Uterus (tissue), 4 donors: ENCODE measurements around the gene ATP10A. TPM values are rescaled to one million over a fixed set of nuclear protein-coding genes. Genes with fewer than 3 reads are reported as not detected.

Experiments used
- DNase-seq, 2 donors: peaks; one replicate each; pipeline ENCODE4 v3.0.0-alpha.2; 2019 to 2020
- H3K27ac ChIP-seq, 2 donors: fragments of 200-600 bp; sonication (generic); 1 replicate in 1 of 2; 2 replicates in 1 of 2; pipeline ENCODE4 v1.5.1; 2016 to 2018
- H3K27me3 ChIP-seq, 2 donors: fragments of 200-600 bp; sonication (generic); one replicate each; pipeline ENCODE4 v1.5.1; 2018 to 2019; ENCODE audit warnings: control low read depth in 1 of 2
- H3K36me3 ChIP-seq, 2 donors: fragments of 200-600 bp; sonication (generic); one replicate each; pipeline ENCODE4 v1.5.1; 2019; ENCODE audit warnings: control low read depth in 1 of 2
- H3K4me1 ChIP-seq, 2 donors: fragments of 200-600 bp; sonication (generic); one replicate each; pipeline ENCODE4 v1.5.1; 2018 to 2019; ENCODE audit warnings: control low read depth in 1 of 2
- H3K4me3 ChIP-seq, 2 donors: fragments of 200-600 bp; sonication (generic); 1 replicate in 1 of 2; 2 replicates in 1 of 2; pipeline ENCODE4 v1.5.1; 2018 to 2019; ENCODE audit warnings: mild to moderate bottlenecking in 1 of 2
- H3K9me3 ChIP-seq, 2 donors: fragments of 200-600 bp; sonication (generic); one replicate each; pipeline ENCODE4 v1.5.1; 2019; ENCODE audit warnings: control low read depth in 1 of 2
- POLR2A ChIP-seq, 2 donors: fragments of 450-650 bp; IDR thresholded peaks; one replicate each; pipeline ENCODE4 v1.6.1; 2016; ENCODE audit warnings: antibody characterized with exemption in 2 of 2, mild to moderate bottlenecking in 1 of 2, moderate library complexity in 1 of 2
- intact Hi-C: fragments of 100-400 bp; cut with DNase I; formaldehyde crosslinking; loops from one replicate; pipeline ENCODE4 v1.15.1; 2023; ENCODE audit warnings: low total_unique reads
- total RNA-seq, 4 donors: library from RNA; depleted of rRNA in 3 of 4; stranded (reverse); fragments of >200 nt in 3 of 4; gene quantifications; one replicate each; pipeline versions ENCODE4 v1.1.0 to v1.2.4, GENCODE V29; 2014 to 2023
- TF ChIP-seq, protein P1 (sequence below), 4 experiments: fragments of 200-600 bp in 2 of 4; fragments of 450-650 bp in 2 of 4; sonication (generic) in 2 of 4; IDR thresholded peaks; one replicate each; pipeline ENCODE4 v1.5.1; 2016 to 2019; ENCODE audit warnings: antibody characterized with exemption in 4 of 4, mild to moderate bottlenecking in 2 of 4, moderate library complexity in 1 of 4
- donor health status: DM: yes; HTN: yes; CAD: no.

ATP10A gene
- total RNA-seq, 4 donors from 2014 or later = 0.29 to 3.8 (median 2.5) TPM

DNA sequence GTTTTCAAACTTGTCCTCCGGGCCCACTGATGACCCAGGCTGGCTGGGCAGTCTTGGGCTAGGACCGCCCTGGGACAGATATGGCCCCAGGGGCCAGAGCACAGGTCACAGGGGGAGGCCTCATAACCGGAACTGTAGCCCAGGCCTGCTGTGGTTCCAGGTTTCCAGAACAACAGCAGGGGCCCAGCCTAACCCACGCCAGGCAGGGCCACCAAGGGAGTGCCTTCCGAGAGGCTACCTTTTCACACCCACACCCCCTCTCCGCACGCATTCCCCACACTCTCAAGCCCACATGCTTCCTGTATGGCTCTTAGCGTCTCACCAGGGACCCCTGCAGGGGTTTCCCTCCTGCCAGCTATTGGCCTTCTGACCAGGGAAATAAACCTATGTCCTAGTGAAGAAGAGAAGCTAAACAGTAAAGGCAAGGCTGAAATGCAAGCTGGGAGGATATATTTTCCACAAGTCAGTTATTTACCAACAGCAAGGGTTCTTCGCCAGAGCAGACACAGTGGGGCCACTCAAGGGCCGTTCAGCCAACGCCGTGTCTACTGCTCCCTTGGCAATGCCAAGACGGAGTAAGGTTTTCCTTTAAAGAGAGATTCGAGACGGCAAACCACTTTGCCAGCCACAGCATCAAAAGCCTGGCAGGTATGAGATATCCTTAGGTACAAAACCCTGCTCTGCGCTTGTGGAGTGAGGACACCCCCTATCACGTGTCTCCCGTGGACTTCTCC, 135.1 kb downstream of the ATP10A start:
- intact Hi-C loops = no loop called here
- Histone ChIP-seq H3K4me1 (no peaks in the 10 kb centered on the region), H3K27me3 (no peaks in the 10 kb centered on the region), H3K4me3 (no peak overlapping the region), H3K9me3 (no peaks in the 10 kb centered on the region), H3K27ac (no peak overlapping the region), H3K36me3 (no peaks in the 10 kb centered on the region)
- no peak for DNase-seq
- TF ChIP-seq, protein P1, sequence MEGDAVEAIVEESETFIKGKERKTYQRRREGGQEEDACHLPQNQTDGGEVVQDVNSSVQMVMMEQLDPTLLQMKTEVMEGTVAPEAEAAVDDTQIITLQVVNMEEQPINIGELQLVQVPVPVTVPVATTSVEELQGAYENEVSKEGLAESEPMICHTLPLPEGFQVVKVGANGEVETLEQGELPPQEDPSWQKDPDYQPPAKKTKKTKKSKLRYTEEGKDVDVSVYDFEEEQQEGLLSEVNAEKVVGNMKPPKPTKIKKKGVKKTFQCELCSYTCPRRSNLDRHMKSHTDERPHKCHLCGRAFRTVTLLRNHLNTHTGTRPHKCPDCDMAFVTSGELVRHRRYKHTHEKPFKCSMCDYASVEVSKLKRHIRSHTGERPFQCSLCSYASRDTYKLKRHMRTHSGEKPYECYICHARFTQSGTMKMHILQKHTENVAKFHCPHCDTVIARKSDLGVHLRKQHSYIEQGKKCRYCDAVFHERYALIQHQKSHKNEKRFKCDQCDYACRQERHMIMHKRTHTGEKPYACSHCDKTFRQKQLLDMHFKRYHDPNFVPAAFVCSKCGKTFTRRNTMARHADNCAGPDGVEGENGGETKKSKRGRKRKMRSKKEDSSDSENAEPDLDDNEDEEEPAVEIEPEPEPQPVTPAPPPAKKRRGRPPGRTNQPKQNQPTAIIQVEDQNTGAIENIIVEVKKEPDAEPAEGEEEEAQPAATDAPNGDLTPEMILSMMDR (IDR thresholded peaks at IDR 0.05) = no peak
- TF ChIP-seq POLR2A (IDR thresholded peaks at IDR 0.05) = no peak

- no peak for TF ChIP-seq POLR2A (IDR thresholded peaks at IDR 0.05)
- TF ChIP-seq, protein P1 (IDR thresholded peaks at IDR 0.05) = no peak
- DNase-seq = no peak
- no peaks in the 10 kb centered on the region for H3K27me3 ChIP-seq
- no peaks in the 10 kb centered on the region for H3K4me1 ChIP-seq
- H3K36me3 ChIP-seq = no peaks in the 10 kb centered on the region
- no peak overlapping the region for H3K4me3 ChIP-seq
- no peak overlapping the region for H3K27ac ChIP-seq
- H3K9me3 ChIP-seq = no peaks in the 10 kb centered on the region
- intact Hi-C loops = no loop called here
These were observed 136.0 kb downstream of the ATP10A start for GRCh38 chr15:25727116-25727515.

GRCh38 chr15:25725758-25726157, 137.4 kb downstream of the ATP10A start:
- Histone ChIP-seq H3K36me3 (no peaks in the 10 kb centered on the region), H3K27ac (no peak overlapping the region), H3K27me3 (no peaks in the 10 kb centered on the region), H3K4me3 (no peak overlapping the region), H3K9me3 (no peaks in the 10 kb centered on the region), H3K4me1 (no peaks in the 10 kb centered on the region)
- intact Hi-C loops = no loop called here
- no peak for DNase-seq
- TF ChIP-seq POLR2A (IDR thresholded peaks at IDR 0.05) = no peak
- TF ChIP-seq, protein P1 (IDR thresholded peaks at IDR 0.05) = no peak

DNA sequence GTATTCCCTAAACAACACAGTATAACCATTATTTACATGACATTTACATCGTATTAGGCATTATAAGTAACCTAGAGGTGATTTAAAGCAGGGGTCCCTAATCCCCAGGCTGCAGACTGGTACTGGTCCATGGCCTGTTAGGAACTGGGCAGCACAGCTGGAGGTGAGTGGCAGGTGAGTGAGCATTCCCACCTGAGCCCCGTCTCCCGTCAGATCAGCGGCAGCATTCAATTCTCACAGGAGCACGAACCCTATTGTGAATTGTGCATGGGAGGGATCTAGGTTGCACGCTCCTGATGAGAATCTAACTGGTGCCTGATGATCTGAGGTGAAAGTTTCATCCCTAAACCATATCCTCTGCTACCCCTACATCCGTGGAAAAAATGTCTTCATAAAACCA, 138.2 kb downstream of the ATP10A start:
- intact Hi-C loops = no loop called here
- DNase-seq = no peak
- Histone ChIP-seq H3K27ac (no peak overlapping the region), H3K36me3 (no peaks in the 10 kb centered on the region), H3K9me3 (no peaks in the 10 kb centered on the region), H3K27me3 (no peaks in the 10 kb centered on the region), H3K4me1 (no peaks in the 10 kb centered on the region), H3K4me3 (no peak overlapping the region)
- no peak for TF ChIP-seq POLR2A (IDR thresholded peaks at IDR 0.05)
- TF ChIP-seq, protein P1 (IDR thresholded peaks at IDR 0.05) = no peak

DNA sequence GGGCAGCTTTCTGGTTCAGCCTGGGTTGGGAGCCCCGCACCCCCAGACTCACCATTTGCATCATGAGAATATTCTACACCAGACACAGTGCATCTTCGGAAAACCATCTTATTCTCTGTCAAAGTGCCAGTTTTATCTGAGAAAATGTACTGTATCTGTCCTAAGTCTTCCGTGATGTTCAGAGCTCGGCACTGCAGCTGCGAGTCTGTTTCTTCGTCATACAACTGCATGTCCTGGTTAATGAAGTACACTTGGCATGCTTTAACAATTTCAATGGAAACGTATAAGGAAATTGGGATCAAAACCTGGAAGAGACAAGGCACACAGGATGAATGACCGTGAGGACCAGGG, 141.5 kb downstream of the ATP10A start:
- DNase-seq = no peak
- no peak overlapping the region for H3K27ac ChIP-seq
- no peaks in the 10 kb centered on the region for H3K9me3 ChIP-seq
- no peaks in the 10 kb centered on the region for H3K27me3 ChIP-seq
- no peak overlapping the region for H3K4me3 ChIP-seq
- TF ChIP-seq, protein P1 (IDR thresholded peaks at IDR 0.05) = no peak
- no peak for TF ChIP-seq POLR2A (IDR thresholded peaks at IDR 0.05)
- no peaks in the 10 kb centered on the region for H3K4me1 ChIP-seq
- intact Hi-C loops = no loop called here
- no peaks in the 10 kb centered on the region for H3K36me3 ChIP-seq
